KOPT-K1 (cell line): ENCODE results near the gene GPR160.

Experiments
- H3K27ac ChIP-seq: fragments of 200-600 bp; sonication (generic); 2 replicates; pipeline ENCODE4 v1.5.1; 2016; ENCODE audit warnings: antibody characterized with exemption, mild to moderate bottlenecking, low read depth, low read length; ENCODE audit not compliant: poor library complexity, severe bottlenecking
- H3K36me3 ChIP-seq: fragments of 200-600 bp; sonication (generic); 2 replicates; pipeline ENCODE4 v1.5.1; 2017; ENCODE audit warnings: antibody characterized with exemption, mild to moderate bottlenecking, low read length, moderate library complexity; ENCODE audit not compliant: insufficient read depth
- H3K9me3 ChIP-seq: fragments of 200-600 bp; sonication (generic); 2 replicates; pipeline ENCODE4 v1.5.1; 2017; ENCODE audit warnings: antibody characterized with exemption, low read length, mild to moderate bottlenecking; ENCODE audit not compliant: insufficient read depth, poor library complexity, severe bottlenecking

GPR160 gene, protein sequence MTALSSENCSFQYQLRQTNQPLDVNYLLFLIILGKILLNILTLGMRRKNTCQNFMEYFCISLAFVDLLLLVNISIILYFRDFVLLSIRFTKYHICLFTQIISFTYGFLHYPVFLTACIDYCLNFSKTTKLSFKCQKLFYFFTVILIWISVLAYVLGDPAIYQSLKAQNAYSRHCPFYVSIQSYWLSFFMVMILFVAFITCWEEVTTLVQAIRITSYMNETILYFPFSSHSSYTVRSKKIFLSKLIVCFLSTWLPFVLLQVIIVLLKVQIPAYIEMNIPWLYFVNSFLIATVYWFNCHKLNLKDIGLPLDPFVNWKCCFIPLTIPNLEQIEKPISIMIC

DNA sequence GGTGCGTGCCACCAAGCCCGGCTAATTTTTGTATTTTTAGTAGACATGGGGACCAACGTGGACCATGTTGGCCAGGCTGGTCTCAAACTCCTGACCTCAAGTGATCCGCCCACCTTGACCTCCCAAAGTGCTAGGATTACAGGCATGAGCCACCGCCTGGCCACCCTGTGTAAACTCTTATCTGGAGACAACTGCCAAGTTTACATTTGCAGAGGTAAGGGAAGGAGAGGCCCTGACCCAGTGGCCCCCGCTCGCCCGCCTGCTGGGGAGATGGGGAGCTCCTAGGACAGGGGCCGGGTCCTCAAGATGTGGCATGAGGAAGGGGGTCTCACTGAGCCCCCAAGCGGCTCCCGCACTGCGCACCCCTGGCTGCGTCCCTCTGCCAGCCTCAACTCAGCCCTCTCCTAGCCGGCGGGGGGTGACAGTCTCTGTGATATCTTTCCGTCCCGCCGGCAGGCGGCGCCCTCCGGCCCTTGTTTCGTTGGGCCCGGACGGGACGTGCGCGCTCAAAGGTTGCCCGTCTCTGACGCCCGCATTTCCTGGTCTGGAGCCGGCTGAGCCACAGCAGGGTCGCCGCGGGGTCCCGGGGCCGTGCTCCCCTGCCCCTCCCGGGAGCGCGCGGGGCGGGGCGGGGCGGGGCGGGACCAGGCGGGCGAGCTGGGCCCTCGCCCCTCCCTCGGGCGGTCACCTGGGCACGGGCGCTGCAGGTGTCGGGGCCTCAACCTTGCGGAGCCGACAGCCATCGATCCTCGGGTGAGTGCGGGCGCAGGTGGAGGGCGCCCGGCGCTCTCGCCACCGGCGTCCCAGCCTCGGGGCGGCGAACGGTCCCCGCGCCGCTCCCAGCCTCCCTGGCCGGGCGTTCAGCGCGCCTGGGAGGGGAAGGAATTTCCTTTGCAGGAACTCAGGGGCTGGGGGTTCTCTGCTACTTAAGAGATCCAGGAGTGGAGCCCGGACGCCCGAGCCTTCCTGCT lies at the start of gene GPR160:
Gene GPR160 (plus strand): TSS at position 533 of the 971 bp plus-strand sequence. CDS start 45,978 bp downstream, outside the sequence.
- Histone ChIP-seq H3K9me3 (no peaks in the 10 kb centered on the region), H3K27ac (no peak within 1 kb of the TSS), H3K36me3 (no peaks in the 10 kb centered on the region)

DNA sequence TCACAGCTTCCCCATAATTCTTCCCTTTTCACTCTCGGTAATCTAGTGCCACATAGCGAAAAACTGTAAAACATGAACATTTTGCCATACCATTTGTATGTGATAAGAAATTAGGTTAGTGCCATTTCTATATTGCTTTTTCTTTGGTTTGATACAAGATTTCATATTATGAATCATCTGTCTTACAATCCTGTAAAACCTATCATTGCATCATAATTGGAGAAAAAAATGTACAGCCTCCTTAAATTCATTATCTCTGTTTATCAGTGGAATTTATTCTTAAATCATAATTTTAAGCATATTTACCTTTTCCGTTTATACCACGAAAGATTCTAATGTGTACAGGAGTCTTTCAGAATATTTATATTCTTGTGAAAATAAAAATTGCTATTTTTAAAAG lies 47.4 kb upstream of the GPR160 start:
- Histone ChIP-seq H3K9me3 (no peaks in the 10 kb centered on the region), H3K27ac (no peak overlapping the region), H3K36me3 (peaks cover 93% of the 10 kb centered on the region)

DNA sequence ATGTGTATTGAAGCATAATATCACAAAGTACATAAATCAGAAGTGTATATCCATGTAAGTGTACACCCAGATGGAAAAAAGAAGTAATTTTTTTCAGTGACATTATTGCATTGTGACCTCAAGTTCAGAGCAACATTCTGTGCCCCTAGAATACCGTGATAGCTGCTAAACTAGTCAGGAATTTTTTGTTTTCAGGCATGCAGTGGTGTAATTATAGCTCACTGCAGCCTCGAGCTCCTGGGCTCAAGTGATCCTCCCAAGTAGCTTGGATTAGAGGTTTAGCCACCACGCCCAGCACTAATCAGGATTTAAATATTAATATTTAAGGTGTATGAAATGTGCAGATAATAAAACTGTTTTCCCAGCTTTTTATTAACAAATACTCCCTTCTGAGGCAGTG lies 45.6 kb upstream of the GPR160 start:
- H3K36me3 ChIP-seq = peaks cover 92% of the 10 kb centered on the region
- no peaks in the 10 kb centered on the region for H3K9me3 ChIP-seq
- H3K27ac ChIP-seq = no peak overlapping the region

DNA sequence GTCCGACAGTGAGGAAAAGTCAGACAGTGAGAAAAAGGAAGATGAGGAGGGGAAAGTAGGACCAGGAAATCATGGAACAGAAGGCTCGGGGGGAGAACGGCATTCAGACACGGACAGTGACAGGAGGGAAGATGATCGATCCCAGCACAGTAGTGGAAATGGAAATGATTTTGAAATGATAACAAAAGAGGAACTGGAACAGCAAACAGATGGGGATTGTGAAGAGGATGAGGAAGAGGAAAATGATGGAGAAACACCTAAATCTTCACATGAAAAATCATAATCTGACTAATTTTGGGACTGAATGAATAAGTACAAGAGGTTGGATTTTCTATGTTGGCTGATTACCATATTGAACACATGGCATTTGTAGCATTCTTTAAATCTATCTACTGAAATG lies 45.0 kb upstream of the GPR160 start:
- H3K9me3 ChIP-seq = no peaks in the 10 kb centered on the region
- peaks cover 86% of the 10 kb centered on the region for H3K36me3 ChIP-seq
- H3K27ac ChIP-seq = no peak overlapping the region

GRCh38 chr3:169993761-169994160 lies 44.0 kb upstream of the GPR160 start:
- Histone ChIP-seq H3K36me3 (peaks cover 77% of the 10 kb centered on the region), H3K27ac (no peak overlapping the region), H3K9me3 (no peaks in the 10 kb centered on the region)

- H3K27ac ChIP-seq = no peak overlapping the region
- H3K9me3 ChIP-seq = no peaks in the 10 kb centered on the region
- peaks cover 56% of the 10 kb centered on the region for H3K36me3 ChIP-seq
These were observed 41.7 kb upstream of the GPR160 start for GRCh38 chr3:169996063-169996462.

DNA sequence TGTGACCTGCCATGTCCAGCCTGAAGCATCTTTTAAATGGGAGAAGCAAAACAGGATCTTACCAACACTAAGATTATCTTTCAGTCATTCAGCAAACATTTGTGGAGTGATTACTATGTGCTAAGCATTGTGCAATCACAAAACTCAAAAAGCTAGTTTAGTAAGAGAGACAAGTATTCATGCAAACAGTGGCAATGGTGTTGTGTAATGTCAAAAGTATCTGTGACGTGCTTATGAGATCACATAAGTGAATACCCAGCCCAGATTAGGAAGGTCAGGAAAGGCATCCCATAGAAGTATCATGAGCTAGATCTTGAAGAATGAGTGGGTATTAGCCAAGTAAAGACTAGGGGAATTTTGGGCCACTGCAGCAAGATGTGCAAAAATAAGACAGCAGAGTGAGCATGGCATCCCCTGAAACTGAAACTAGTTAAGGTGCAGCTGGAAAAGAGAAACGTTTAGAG lies 39.1 kb upstream of the GPR160 start:
- Histone ChIP-seq H3K27ac (no peak overlapping the region), H3K9me3 (no peaks in the 10 kb centered on the region), H3K36me3 (peaks cover 33% of the 10 kb centered on the region)

DNA sequence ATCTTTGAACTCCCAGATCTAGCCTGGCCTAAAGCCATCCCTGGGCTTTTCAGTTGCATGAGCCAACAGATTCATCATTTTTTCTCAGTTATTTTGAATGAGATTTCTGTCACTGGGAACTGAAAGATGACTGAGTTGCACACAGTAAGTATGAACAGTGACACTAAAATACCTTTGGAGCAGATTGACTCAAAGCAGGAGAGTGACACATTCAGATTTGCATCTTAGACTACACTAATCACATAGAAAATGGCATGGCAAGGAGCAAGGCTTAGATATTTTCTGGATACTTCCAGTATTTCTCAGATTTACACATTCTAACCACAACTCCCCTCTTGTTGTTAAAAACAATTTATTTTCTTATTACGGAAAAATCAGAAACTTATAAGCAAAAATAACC lies 38.4 kb upstream of the GPR160 start:
- Histone ChIP-seq H3K9me3 (no peaks in the 10 kb centered on the region), H3K36me3 (peaks cover 26% of the 10 kb centered on the region), H3K27ac (no peak overlapping the region)

- no peak overlapping the region for H3K27ac ChIP-seq
- H3K36me3 ChIP-seq = peaks cover 20% of the 10 kb centered on the region
- H3K9me3 ChIP-seq = no peaks in the 10 kb centered on the region
These were observed 37.7 kb upstream of the GPR160 start for GRCh38 chr3:170000051-170000450.

DNA sequence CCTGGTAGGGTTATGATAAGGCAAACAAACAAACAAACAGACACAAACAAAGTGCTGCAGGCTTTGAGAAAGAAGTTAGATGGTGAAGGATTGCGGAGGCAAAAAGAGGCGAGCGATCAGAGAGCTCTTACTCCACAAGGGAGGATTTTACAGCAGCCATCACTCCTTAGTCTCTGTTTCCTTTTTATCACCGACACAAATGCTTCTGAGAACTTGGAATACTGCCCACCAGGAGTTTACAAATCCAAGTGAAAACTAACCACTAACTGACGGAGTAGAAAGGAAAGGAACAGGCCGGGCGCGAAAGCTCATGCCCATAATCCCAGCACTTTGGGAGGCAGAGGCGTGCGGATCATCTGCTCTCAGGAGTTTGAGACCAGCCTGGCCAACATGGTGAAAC lies 35.6 kb upstream of the GPR160 start:
- H3K36me3 ChIP-seq = no peaks in the 10 kb centered on the region
- no peak overlapping the region for H3K27ac ChIP-seq
- no peaks in the 10 kb centered on the region for H3K9me3 ChIP-seq

- H3K36me3 ChIP-seq = no peaks in the 10 kb centered on the region
- H3K9me3 ChIP-seq = no peaks in the 10 kb centered on the region
- peak overlapping the region; percentile 36 for H3K27ac ChIP-seq
These were observed 34.9 kb upstream of the GPR160 start for GRCh38 chr3:170002879-170003278.

- Histone ChIP-seq H3K27ac (no peak overlapping the region), H3K36me3 (no peaks in the 10 kb centered on the region), H3K9me3 (no peaks in the 10 kb centered on the region)
These were observed 33.9 kb upstream of the GPR160 start for GRCh38 chr3:170003881-170004356.

DNA sequence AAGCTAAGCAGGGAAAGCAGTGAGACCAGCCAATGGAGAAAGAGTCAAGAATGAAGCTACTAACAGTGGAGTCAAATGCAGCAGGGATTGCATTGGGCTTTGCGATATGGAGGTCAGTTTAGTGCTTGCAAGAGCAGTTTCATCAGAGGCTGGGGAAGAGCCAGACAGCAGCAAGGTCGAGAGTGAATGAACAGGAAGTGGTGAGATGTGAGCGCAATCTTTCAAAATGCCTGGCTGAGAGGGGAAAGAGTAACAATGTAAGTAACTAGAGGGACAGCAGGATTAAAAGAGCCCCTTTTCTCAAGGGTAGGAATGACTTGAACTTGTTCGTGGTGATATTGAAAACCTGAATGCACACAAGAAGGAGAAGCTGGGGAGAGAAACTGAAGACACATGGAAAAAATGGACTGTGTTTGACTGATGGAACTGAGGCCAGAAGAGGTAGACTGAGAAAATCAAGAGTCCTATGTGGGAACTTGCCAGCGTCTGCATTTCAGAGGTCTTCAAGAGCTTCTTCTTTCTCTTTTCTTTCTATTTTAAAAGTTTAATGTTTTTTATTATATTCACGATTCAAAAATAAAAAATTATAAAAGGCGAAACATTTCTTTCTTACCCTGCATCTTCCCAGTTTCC lies 30.6 kb upstream of the GPR160 start:
- H3K9me3 ChIP-seq = no peaks in the 10 kb centered on the region
- no peaks in the 10 kb centered on the region for H3K36me3 ChIP-seq
- peak overlapping the region; percentile 66 for H3K27ac ChIP-seq

DNA sequence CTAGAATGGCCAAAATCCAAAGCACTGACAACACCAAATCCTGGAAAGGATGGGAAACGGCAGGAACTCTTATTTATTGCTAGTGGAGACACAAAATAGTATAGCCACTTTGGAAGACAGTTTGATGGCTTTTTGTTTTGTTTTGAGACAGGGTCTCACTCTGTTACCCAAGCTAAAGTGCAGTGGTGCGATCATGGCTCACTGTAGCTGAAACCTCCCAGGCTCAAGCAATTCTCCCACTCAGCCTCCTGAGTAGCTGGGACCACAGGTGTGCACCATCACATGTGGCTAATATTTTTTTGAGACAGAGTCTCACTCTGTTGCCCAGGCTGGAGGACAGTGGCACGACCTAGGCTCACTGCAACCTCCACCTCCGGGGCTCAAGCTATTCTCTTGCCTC lies 27.3 kb upstream of the GPR160 start:
- Histone ChIP-seq H3K27ac (no peak overlapping the region), H3K9me3 (no peaks in the 10 kb centered on the region), H3K36me3 (no peaks in the 10 kb centered on the region)
